GM19372 (cell line): ENCODE results near the gene WARS2.
"Not testable (repeated sequence)": the region's sequence is repeated elsewhere in the genome, so short reads cannot be mapped to it uniquely, and the experiment has no call there.

Experiments
- ATAC-seq: cut with Tn5 transposase; IDR thresholded peaks from one replicate; pipeline ENCODE4 v1.9.1; 2021; ENCODE audit warnings: mild to moderate bottlenecking, low read depth, moderate library complexity; ENCODE audit not compliant: unreplicated experiment

The WARS2 gene

DNA sequence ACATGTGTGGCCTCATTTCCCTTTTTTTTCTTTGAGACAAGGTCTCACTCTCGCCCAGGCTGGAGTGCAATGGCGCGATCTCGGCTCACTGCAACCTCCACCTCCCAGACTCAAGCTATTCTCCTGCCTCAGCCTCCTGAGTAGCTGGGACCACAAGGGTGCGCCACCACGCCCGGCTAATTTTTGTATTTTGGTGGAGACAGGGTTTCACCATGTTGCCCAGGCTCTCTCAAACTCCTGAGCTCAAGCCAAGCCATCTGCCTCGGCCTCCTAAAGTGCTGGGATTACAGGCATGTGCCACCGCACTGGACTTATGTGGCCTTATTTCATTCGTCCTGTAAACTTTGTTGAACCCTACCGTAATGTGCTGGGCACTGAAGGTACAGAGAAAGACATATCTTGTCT is 569 bp upstream of the WARS2 start:
- peak; percentile 2 for ATAC-seq

DNA sequence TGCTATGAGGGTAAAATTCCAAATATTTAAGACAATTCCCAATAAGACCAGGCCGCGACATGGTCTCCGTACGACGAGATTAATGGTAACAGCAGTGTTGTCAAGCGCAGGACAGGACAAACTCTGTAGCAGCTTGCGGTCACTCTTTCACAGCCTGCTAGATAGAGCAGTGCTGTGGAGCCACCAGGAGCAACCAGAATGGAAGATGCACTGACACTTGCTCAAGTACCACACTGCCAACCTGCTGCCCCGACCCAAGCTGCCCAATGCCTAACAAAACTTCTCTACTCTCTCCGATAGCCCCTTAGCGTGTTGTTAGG is 636 bp downstream of the WARS2 start:
- ATAC-seq: peak; percentile 30

DNA sequence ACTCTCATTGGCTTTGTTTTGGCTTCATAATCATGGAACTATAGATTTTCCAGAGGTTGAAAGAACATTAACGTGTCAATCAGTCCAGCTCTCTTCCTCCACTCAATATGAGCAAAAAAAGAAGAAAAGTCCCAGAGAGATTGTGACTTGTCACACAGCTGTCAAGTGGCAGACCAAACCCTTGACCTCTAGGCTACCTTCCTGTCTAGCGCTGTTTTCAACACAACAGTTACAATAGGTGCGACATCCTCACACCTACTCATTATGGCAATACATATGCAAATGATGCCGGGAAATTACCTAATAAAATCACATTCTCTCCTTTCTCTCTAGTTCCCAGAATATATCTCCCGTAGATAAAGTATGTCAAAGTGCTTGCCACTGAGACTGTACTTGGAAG is 1.1 kb downstream of the WARS2 start:
- ATAC-seq: no peak

DNA sequence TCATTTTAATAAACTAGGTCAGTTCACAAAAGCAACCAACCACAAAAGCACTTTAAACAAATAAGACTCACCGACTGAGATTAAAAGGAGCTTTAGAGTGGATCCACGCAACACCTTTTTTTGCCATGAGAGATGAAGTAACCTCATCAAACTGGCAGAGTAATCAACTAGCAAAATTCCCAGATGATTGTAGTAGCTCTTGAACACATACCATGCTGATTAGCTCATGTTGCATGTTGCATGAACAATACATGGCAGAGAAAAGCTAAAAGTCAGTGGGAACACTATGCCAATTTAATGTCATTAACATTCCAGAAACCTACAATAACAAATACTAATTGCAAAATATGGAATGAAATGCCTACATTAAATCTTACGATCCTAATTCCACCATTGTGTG is 4.1 kb downstream of the WARS2 start:
- ATAC-seq: no peak

DNA sequence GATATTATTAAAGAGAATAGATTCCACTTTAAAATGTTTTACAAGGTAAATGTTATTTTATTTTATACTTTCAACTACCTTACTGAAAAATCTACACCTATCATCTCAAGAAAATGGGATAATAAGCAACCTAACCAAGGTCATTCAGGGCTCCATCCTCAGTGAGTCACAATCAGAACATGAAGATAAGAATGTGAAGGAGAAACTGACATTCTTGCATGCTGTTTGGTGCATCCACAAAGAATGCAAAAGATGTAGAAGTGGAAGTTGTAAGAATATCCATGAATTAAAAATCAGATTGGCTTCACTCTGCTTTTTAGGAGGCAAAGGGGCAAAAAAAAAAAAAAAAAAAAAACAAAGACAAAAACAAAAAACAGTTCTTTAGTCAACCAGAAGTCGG is 6.5 kb downstream of the WARS2 start:
- no peak for ATAC-seq

DNA sequence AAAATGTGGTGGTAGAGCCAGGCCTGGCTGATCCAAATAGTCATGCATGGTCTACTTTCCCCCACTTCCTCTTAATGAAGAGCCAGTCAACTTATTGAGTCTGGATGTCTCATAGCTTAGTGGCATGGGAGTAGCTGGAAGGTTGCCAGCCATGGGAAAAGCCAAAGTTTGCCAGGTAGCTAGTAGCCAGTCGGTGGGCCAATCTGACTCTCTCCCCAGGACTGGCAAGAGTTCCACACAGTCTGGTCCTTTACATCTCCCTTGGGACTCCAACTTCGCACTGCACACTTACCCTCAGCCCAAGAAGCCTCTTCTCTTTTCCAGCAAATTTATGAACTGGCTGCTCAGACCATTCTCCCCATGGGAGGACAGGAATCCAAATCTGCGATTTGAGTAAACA is 8.3 kb downstream of the WARS2 start:
- no peak for ATAC-seq

DNA sequence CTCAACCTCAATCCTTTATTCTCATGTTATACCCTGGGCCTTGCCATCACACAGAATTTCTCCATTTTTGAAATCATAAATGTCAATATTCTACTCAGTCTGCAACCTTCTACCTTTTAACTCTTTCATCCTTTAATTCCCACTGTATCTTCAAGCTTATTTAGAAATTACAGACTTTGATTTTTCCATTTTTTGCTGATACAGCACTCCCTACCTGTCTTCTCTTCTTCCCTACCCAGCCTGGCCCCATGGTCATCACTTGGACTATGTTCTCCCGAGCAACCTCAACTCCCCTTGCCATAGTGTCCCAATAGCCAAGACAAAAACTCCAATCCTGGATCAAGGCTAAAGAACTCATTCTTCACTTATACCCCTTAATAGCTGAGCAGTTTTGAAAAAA is 14.6 kb downstream of the WARS2 start:
- ATAC-seq: no peak

DNA sequence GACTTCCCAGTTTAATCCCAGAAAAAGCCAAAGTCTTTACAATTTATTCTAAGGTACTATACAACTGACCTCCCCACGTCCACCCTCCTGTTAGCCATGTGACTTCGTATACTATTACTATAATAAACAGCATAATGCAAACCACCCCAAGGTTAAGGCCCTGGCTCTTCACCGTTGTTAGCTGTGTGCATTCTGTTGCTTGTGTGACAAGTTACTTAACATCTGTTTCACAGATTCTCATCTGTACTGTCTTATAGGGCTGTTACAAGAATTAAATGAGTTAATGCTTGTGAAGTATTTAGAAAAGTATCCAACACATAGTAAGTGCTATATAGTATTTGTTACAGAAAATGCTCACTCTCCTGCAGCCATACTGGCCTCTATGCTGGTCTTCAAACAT is 15.7 kb downstream of the WARS2 start:
- ATAC-seq: no peak

DNA sequence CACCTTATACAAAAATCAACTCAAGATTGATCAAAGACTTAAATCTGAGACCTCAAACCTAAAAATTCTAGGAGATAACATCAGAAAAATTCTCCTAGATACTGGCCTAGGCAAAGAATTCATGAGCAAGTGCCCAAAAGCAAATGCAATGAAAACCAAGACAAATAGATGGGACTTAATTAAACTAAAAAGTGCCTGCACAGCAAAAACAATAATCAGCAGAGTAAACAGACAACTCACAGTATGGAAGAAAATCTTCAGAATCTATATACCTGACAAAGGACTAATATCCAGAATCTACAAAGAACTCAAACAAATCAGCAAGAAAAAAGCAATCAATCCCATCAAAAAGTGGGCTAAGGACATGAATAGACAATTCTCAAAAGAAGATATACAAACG is 18.6 kb downstream of the WARS2 start:
- not testable (repeated sequence) for ATAC-seq

DNA sequence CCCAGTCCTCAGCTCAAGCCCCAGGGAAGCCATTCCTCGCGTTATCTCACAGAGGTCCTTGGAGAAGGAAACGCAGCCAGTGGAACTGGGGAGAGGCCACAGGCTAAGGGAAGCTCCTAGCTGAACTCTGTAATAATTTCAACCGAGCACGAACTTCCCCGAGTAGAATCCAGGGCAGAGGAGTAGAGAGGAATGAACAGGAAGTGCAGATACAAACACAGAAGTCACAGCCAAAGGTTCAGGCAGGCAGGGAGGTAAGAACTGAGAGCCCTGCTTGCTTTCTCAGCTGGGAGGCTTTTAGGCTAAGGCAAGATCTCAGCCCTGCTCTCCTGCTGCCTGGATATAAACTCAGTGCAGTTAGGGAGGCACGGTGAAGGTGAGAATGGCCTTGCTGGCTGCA is 23.7 kb downstream of the WARS2 start:
- no peak for ATAC-seq

DNA sequence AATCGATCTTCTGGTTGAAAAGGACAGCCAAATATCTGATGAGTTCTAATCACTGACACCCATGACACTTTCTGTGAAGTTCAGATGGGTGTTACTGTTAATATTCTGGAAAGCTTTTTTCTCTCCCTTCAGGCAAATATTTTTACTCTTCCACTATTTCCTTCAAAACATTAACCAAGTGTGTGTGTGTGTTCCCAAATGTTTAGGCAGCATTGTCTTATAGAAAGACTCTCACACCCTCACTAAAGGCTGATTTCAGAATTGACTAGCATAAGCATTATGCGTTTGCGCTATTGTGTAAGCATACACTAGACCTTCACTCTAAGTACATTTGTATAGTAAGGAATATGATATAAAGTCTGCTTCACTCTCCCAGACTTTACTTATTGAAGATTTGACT is 24.7 kb downstream of the WARS2 start:
- no peak for ATAC-seq

DNA sequence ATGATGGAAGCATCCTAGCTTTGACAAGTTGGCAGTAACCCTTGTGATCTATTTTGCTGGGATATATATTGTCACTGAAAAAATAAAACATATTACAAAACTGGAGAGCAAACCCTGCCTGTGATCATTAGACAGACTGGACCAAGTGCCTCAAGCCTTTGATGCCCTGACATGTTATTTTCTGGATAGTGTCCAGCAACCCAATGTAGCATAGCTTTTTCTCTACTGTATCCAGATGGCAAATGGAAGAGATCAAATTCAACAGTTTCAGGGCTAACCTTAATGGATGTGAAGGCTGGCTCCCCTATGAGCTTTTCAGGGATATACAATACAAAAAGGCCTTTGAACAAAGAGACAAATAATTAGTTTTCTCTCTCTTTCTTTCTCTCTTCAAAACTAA is 25.1 kb downstream of the WARS2 start:
- no peak for ATAC-seq

DNA sequence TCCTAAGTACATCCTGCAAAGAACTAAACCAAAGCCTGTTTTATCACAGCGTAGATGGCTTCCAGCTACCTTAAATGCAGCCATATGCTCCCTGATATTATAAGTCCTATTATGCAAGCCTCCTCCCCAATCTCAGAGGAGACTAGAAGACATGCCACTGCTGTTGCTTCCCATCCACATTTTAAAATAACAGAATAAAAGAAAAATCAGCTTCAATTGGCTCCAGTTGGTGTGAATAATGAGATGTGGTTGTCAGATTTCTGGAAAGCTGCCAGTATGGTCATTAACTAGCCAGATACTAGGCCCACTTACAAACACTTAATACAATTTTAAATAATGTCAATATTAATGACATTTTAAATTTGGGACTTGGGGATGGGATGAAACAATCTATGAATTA is 25.7 kb downstream of the WARS2 start:
- ATAC-seq: no peak

DNA sequence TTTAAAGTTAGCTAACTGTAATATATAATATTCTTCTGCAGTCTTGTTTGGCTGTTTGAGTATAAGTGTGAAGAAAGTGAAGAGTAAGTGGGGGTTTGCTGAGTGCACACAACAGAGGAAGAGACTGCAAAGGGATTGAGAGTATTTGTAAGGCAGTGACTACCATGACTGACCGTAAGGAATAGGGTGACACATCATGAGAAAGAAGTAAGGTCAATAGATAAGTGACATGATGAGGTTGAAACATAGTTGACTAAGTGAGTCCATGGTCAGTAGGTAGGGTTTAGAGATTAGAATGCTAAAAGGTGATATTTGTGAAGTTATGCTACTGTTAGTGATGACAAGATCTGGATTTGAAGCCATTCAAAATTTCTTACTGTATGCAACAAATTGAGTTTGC is 27.7 kb downstream of the WARS2 start:
- no peak for ATAC-seq

DNA sequence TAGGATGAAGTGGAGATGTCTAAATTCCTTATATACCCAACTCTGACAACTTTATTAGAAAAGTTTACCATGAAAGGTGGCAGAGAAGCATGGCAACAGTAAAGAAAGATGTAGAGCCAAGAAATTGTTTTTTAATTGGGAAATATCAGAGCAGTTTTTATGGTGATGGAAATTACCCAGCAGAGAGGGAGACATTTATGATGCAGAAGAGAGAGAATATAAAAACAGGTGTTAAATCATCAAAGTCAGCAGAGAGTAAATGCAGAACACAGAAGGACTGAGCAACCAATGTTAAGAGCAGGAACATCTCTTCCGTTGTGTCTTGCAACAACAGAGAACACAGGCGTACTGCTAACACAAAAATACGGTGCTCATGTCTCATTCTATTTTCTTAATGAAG is 28.2 kb downstream of the WARS2 start:
- no peak for ATAC-seq

DNA sequence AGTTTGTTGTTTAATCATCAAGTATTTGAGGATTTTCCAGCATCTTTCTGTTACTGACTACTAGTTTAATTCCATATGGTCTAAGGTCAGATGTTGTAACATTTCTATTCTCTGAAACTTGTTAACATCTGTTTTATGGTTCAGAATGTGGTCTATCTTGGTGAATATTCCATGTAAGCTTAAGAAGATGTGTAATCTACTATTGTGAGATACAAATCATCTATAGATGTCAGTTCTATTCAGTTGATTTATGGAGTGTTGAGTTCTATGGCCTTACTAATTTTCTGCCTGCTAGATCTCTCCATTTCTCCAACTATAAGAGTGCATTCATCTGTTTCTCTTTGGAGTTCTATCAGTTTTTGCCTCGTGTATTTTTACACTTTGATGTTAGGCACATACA is 31.5 kb downstream of the WARS2 start:
- ATAC-seq: no peak

DNA sequence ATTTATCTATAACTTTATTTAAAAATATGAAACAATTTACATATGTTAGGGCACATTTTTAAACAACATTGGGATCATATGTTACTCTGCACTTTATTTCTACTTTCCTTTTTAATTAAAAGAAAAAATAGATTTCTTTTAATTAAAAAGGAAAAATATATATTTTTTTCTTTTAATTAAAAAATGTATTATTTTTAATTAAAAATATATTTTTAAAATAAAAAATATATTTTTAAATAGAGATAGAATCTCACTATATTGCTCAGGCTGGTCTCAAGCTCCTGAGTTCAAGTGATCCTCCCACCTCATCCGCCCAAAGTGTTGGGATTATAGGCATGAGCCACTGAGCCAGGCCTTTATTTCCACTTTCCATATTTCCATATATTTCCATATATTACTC is 36.7 kb downstream of the WARS2 start:
- no peak for ATAC-seq

DNA sequence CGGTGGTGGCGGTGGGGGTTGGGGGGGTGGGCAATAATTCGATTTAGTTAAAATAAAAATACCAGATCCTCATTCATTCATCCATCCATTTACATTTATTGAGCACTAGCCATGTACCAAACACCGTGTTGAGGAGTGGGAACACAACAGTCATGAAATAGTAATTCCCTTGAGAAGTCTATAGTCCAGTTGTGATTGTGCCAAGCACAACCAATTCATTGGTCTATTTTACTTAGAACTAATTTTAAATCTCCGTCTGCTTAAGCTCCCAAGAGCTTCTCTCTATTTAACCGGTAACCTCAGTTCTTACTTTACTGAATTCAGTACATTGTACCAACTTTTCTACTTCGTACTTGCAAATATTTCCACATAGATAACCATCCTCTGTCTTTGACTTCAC is 38.4 kb downstream of the WARS2 start:
- no peak for ATAC-seq

DNA sequence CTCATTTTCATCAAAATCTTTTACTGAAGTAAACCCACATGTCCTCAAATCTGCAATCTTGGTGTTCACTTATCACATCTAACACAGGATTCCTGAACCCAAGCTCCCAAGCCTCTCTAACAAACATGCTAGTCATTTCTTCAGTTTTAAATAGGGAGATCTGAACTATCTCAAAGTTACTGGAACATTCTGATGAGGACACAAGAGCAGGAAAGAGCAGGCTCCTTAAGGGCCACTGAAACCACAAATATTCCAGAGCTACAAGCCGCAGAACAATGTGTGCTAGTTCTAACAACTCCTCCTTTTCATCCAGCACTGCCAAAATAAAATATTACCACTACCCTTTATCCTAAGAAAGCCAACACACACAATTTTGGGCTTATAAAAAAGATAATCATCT is 38.9 kb downstream of the WARS2 start:
- ATAC-seq: no peak

DNA sequence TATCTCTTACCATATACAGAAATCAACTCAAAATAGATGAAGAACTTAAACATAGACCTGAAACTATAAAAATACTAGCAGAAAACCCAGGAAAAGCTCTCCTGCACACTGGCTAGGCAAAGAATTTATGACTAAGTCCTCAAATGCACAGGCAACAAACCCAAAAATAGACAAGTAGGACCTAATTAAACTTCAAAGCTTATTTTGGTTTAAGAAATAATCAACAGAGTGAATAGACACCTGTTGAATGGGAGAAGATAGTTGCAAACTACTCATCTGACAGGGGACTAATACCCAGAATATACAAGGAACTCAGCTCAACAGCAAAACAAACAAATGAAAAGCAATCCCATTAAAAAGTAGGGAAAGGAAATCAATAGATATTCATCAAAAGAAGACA is 40.7 kb downstream of the WARS2 start:
- ATAC-seq: no peak

DNA sequence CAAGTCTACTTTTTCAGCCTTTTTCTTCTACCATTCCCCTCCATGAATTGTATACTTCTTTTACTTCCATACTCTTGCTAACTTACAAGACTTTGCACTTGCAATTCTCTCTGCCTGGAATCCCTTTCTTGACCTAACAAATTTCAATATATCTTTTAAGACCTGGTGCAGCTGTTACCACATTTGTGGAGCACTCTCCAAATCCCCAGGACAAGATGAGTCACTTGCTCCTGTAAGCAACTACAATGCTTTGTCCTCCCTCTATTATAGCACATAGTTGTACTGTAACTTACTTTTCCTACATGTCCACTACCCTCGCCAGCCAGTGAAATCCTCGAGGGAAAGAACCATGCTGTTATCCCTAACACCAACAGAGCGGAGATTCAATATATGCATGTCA is 43.1 kb downstream of the WARS2 start:
- ATAC-seq: no peak

DNA sequence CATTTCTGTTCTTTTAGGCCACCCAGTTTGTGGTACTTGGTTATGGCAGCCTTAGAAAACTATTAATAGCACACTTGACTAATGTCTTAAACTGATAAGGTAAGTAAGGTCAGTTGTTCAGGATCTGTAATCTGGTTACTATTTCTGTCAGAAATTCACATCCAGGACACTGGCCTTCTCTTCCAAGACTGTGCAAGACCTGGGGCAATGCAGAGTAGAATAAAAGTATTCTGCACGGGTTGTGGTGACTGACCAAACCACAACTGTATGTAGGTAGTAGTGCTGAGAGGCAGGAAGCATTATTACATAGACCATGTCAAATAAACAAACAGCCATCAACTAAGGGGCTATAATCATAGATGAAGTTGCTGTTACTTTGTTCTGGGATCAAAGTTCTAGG is 46.7 kb downstream of the WARS2 start:
- no peak for ATAC-seq

DNA sequence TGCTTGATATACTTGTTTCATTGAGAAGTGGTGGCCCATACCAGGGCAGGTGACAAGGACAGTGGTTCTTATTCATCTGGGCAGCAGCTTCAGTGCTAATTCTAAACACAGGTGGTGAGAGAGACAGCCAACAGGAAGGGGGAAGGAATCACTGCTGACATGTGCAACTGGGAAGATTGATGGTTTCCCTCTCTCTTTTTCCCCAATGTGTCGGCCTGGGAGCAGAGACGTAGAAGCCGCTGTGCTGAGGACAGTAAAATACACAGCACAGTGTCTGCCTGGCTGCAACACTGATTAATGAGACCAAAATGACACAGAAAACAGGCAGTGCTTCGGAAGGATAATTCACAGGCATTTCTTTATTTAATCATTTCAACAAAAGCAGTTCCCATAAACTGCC is 48.8 kb downstream of the WARS2 start:
- no peak for ATAC-seq

DNA sequence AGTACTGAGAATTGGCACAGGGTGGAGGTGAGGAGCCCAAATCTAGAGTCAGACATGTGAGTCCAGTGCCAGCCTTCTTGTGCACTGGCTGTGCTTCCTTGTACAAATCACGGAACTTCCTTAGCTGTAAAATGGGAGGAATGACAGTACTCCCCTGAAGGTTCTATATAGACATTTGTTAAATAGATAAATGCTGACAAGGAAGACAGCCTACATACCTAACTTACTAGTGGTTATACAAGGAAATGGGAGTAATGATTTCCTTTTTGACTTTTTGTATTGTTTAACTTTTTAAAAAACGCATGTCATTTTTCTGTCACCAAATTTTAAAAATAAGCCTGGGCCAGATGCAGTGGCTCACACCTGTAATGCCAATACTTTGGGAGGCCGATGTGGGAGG is 50.2 kb downstream of the WARS2 start:
- ATAC-seq: no peak
